BJ (cell line): ENCODE data around the gene P2RX4. TPM values are rescaled to one million over a fixed set of nuclear protein-coding genes. Genes with fewer than 3 reads are reported as not detected.
A peak's percentile ranks its signal among the peaks of the same experiment; 100 is the strongest.
"Not testable (repeated sequence)": the region's sequence is repeated elsewhere in the genome, so short reads cannot be mapped to it uniquely, and the experiment has no call there.

ENCODE experiments used
- CTCF ChIA-PET: fragments of 350-600 bp; formaldehyde crosslinking; extraction: SDS; loops from one replicate; lab custom pipeline; 2021; ENCODE audit warnings: antibody characterized with exemption, inconsistent platforms; lab: Yijun Ruan, JAX
- POLR2A ChIA-PET: fragments of 300-600 bp; sonication (Branson Sonifier 250); formaldehyde crosslinking; extraction: SDS; loops from one replicate; lab custom pipeline; 2021; ENCODE audit warnings: antibody characterized with exemption; lab: Charles Lee
- DNase-seq: peaks from one replicate; pipeline ENCODE4 v3.0.0-alpha.2; 2011; ENCODE audit warnings: low read depth
- H3K27me3 ChIP-seq: 2 replicates; pipeline ENCODE4 v1.6.0; 2011; ENCODE audit warnings: low read length; ENCODE audit not compliant: control insufficient read depth, insufficient read depth
- H3K36me3 ChIP-seq: 2 replicates; pipeline ENCODE4 v1.5.1; 2011; ENCODE audit warnings: low read length; ENCODE audit not compliant: control insufficient read depth, insufficient read depth
- H3K4me3 ChIP-seq: 2 replicates; pipeline ENCODE4 v1.5.1; 2011; ENCODE audit warnings: low read depth, mild to moderate bottlenecking, control low read depth, low read length
- CTCF ChIP-seq: IDR thresholded peaks from 2 replicates; pipeline ENCODE4 v1.5.1; 2011; ENCODE audit warnings: low read depth, mild to moderate bottlenecking, control low read depth, inconsistent platforms, low read length, moderate library complexity; ENCODE audit not compliant: insufficient read depth
- polyA plus RNA-seq: library from polyadenylated mRNA; depleted of rRNA; stranded (reverse); fragments of >200 nt; gene quantifications from 2 replicates; pipeline ENCODE4 v1.2.3, GENCODE V29; 2011

P2RX4 gene
- polyA plus RNA-seq, 1 experiment = 25.8 TPM

GRCh38 chr12:121196902-121197301 lies 13.0 kb upstream of the P2RX4 start:
- CTCF ChIA-PET = no interaction called here
- DNase-seq = no peak
- Histone ChIP-seq H3K4me3 (no peak overlapping the region), H3K36me3 (no peaks in the 10 kb centered on the region), H3K27me3 (no peaks in the 10 kb centered on the region)
- TF ChIP-seq CTCF = no peak
- POLR2A ChIA-PET = no interaction called here

DNA sequence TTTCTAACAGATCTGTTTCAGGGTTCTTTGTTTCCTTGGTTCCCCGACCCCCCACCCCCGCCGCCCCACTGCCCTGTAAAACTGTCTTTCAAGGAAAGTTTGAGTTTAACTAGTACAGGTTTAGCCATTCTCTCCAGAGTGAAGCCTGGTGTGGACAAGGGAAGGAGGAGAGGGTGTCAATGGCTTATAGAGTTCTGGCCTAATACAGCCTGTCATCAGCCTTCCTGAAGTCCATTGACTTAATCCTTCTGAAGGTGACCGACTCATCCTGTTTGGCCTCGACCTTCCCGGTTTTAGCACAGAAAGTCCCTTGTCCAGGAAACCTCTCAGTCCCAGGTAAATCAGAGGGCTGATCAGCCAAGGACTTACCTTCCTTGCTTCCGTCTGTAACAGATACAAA lies 11.0 kb upstream of the P2RX4 start:
- H3K4me3 ChIP-seq = no peak overlapping the region
- CTCF ChIA-PET = no interaction called here
- POLR2A ChIA-PET = no interaction called here
- no peak for DNase-seq
- H3K36me3 ChIP-seq = no peaks in the 10 kb centered on the region
- no peak for TF ChIP-seq CTCF
- no peaks in the 10 kb centered on the region for H3K27me3 ChIP-seq

DNA sequence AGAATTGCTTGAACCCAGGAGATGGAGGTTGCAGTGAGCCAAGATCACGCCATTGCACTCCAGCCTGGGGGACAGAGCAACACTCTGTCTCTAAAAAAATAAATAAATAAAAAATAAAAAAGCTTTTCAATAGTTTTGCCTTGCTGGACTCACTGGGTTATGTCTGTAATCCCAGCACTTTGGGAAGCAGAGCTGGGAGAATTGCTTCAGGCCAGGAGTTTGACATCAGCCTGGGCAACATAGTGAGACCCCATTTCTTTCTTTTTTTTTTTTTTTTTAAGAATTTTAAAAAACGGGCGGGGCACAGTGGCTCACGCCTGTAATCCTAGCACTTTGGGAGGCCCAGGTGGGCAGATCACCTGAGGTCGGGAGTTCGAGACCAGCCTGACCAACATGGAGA lies 8.8 kb upstream of the P2RX4 start:
- POLR2A ChIA-PET, CTCF ChIA-PET, H3K4me3 ChIP-seq, H3K27me3 ChIP-seq, DNase-seq, H3K36me3 ChIP-seq: not testable (repeated sequence)

DNA sequence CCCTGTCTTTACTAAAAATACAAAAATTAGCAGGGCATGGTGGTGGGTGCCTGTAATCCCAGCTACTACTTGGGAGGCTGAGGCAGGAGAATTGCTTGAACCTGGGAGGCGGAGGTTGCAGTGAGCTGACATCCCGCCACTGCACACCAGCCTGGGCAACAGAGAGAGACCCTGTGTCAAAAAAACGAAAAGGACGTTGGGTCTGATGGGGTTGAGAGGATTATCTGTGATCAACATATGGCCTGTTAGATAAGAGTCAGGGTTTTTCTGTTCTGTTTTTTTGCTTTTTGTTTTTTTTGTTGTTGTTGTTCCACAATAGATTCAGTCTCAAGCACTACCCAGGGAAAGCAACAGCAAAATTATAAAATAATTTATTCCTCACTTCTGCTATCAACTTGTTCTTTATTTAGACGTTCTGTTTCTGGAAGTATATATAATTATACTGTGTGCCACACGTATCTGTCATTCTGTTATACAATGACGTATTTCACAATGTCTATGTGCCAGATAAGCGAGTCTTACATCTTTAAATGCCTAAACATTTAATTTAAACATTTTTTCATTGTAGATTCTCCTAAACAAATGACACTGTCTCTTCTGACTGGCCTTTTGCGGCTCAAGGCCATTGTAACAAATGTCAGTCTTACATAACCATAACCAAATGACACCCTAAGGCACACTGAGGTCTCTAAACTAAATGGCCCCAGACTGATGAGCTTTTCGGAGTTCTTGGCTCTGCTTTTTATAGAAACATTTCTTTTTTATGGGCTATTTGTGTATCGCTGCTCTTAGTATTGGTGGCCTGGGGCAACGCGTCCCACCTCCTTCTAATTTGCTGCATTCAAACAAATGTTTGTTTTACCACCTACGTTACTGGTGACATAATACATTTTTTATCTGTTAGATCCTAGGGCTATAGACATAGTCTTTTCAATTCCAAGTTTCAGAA lies 7.2 kb upstream of the P2RX4 start:
- no peaks in the 10 kb centered on the region for H3K36me3 ChIP-seq
- peak; percentile 44 for DNase-seq
- TF ChIP-seq CTCF = no peak
- ChIA-PET POLR2A (no interaction called here), CTCF (no interaction called here)
- no peaks in the 10 kb centered on the region for H3K27me3 ChIP-seq
- no peak overlapping the region for H3K4me3 ChIP-seq

DNA sequence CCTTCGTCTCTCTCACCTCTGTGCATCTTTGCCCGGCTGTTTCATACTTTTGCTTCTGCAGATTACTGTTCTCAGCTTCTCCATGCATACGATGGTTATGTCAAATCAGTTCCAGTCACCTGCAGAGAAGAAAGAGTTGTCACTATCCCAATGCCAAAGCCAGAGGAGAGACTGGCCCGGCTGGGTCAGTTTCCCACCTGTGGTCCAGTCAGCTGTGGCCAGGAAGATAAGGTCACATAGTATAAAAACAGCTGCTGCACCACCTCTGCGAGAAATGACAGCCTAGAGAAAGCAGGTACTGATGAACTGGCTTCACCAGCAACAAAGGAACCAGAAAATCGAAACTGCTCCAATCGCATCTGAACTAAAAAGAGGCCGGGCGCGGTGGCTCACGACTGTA lies 6.4 kb upstream of the P2RX4 start:
- no peak for TF ChIP-seq CTCF
- Histone ChIP-seq H3K36me3 (no peaks in the 10 kb centered on the region), H3K4me3 (no peak overlapping the region), H3K27me3 (no peaks in the 10 kb centered on the region)
- ChIA-PET POLR2A (no interaction called here), CTCF (no interaction called here)
- DNase-seq = no peak
